MG63 (cell line): Measurements from ENCODE around the gene SMIM33. TPM values are rescaled to one million over a fixed set of nuclear protein-coding genes. Genes with fewer than 3 reads are reported as not detected.
"Not testable (repeated sequence)": the region's sequence is repeated elsewhere in the genome, so short reads cannot be mapped to it uniquely, and the experiment has no call there.

Experiments
- DNase-seq: peaks from one replicate; pipeline ENCODE4 v3.0.0-alpha.2; 2020
- H3K27me3 ChIP-seq: fragments of 250-450 bp; sonication (Bioruptor Pico); 2 replicates; pipeline ENCODE4 v1.5.1; 2020; ENCODE audit warnings: mild to moderate bottlenecking, moderate library complexity
- H3K36me3 ChIP-seq: fragments of 250-450 bp; sonication (Bioruptor Pico); 2 replicates; pipeline ENCODE4 v1.5.1; 2020; ENCODE audit warnings: mild to moderate bottlenecking, moderate library complexity
- H3K4me3 ChIP-seq: fragments of 250-450 bp; sonication (Bioruptor Pico); 2 replicates; pipeline ENCODE4 v1.5.1; 2020; ENCODE audit warnings: mild to moderate bottlenecking, moderate library complexity
- H3K9me3 ChIP-seq: fragments of 250-450 bp; sonication (Bioruptor Pico); 2 replicates; pipeline ENCODE4 v1.5.1; 2020; ENCODE audit warnings: mild to moderate bottlenecking, moderate library complexity
- total RNA-seq: library from RNA; depleted of rRNA; stranded (reverse); fragments of >200 nt; shearing (Covaris generic); gene quantifications from 2 replicates; pipeline ENCODE4 v1.2.3, GENCODE V29; 2014; ENCODE audit warnings: low replicate concordance; rRNA removed

SMIM33 gene
- total RNA-seq, 1 experiment from 2014 or later, result not detected

GRCh38 chr5:139503036-139503817 is 32.4 kb downstream of the SMIM33 start:
- DNase-seq, H3K27me3 ChIP-seq, H3K9me3 ChIP-seq, H3K36me3 ChIP-seq: not testable (repeated sequence)
- H3K4me3 ChIP-seq, result peak overlapping the region; percentile 49

GRCh38 chr5:139503879-139504278 is 33.1 kb downstream of the SMIM33 start:
- H3K4me3 ChIP-seq, result peak overlapping the region; percentile 49
- H3K27me3 ChIP-seq, result not testable (repeated sequence)

GRCh38 chr5:139504722-139505121 is 33.9 kb downstream of the SMIM33 start:
- DNase-seq, H3K4me3 ChIP-seq, H3K27me3 ChIP-seq, H3K9me3 ChIP-seq, H3K36me3 ChIP-seq: not testable (repeated sequence)

More at GRCh38 chr5:139503879-139504278, 33.1 kb downstream of the SMIM33 start:
- not testable (repeated sequence) for H3K9me3 ChIP-seq, H3K36me3 ChIP-seq
- DNase-seq, result peak; percentile 43

GRCh38 chr5:139512786-139513390 is 42.1 kb downstream of the SMIM33 start:
- Histone ChIP-seq H3K4me3 (no peak overlapping the region), H3K36me3 (no peaks in the 10 kb centered on the region), H3K27me3 (no peaks in the 10 kb centered on the region), H3K9me3 (peaks cover 4% of the 10 kb centered on the region; the same call in 1 of the 2 replicates)
- DNase-seq, result no peak

GRCh38 chr5:139513434-139513833 is 42.6 kb downstream of the SMIM33 start:
- H3K4me3 ChIP-seq, H3K9me3 ChIP-seq, H3K36me3 ChIP-seq, H3K27me3 ChIP-seq: not testable (repeated sequence)
- peak; percentile 87 for DNase-seq

- no peaks in the 10 kb centered on the region for H3K36me3 ChIP-seq
- no peak overlapping the region for H3K4me3 ChIP-seq
- H3K9me3 ChIP-seq, result peaks cover 4% of the 10 kb centered on the region; the same call in 1 of the 2 replicates
- H3K27me3 ChIP-seq, result no peaks in the 10 kb centered on the region
- no peak for DNase-seq
Measured at GRCh38 chr5:139513852-139514485, 43.2 kb downstream of the SMIM33 start.

GRCh38 chr5:139514486-139514856 is 43.7 kb downstream of the SMIM33 start:
- Histone ChIP-seq H3K36me3 (no peaks in the 10 kb centered on the region), H3K9me3 (peaks cover 4% of the 10 kb centered on the region; the same call in 1 of the 2 replicates), H3K4me3 (no peak overlapping the region), H3K27me3 (no peaks in the 10 kb centered on the region)
- DNase-seq, result no peak

GRCh38 chr5:139517683-139518564 is 47.1 kb downstream of the SMIM33 start:
- peak; percentile 92 for DNase-seq

More at GRCh38 chr5:139517683-139518564, 47.1 kb downstream of the SMIM33 start:
- H3K27me3 ChIP-seq, result no peaks in the 10 kb centered on the region
- H3K9me3 ChIP-seq, result no peaks in the 10 kb centered on the region
- peak overlapping the region; percentile 51 for H3K4me3 ChIP-seq
- no peaks in the 10 kb centered on the region for H3K36me3 ChIP-seq

Other genes with a start within 250 kb of the SMIM33 start
- 280 and 444 TPM in 2 replicates for gene MATR3, start 177.3 kb upstream of the SMIM33 start, total RNA-seq
- gene PAIP2, start 129.2 kb upstream of the SMIM33 start, total RNA-seq, result 80.6 and 119 TPM in 2 replicates
- gene SLC23A1, start 87.7 kb upstream of the SMIM33 start, total RNA-seq, result not detected in 2 replicates
- gene MZB1, start 81.1 kb upstream of the SMIM33 start, total RNA-seq, result not detected in 2 replicates
- gene PROB1, start 75.9 kb upstream of the SMIM33 start, total RNA-seq, result 0.13 TPM in 1 of 2 replicates, not detected in the other
- gene SPATA24, start 66.9 kb upstream of the SMIM33 start, total RNA-seq, result 1.2 and 9.7 TPM in 2 replicates
- not detected in 2 replicates for gene DNAJC18, start 31.5 kb upstream of the SMIM33 start, total RNA-seq
- 0.63 and 0.74 TPM in 2 replicates for gene ECSCR, start 8.3 kb upstream of the SMIM33 start, total RNA-seq
- gene STING1, start 11.8 kb downstream of the SMIM33 start, total RNA-seq, result 45.6 and 54.5 TPM in 2 replicates
- gene UBE2D2, start 90.3 kb downstream of the SMIM33 start, total RNA-seq, result 104 and 187 TPM in 2 replicates
- gene CXXC5, start 177.3 kb downstream of the SMIM33 start, total RNA-seq, result 133 and 193 TPM in 2 replicates